MCF 10A (cell line): ENCODE measurements around the gene GSS. TPM values are rescaled to one million over a fixed set of nuclear protein-coding genes. Genes with fewer than 3 reads are reported as not detected.
"Not testable (repeated sequence)": the region's sequence is repeated elsewhere in the genome, so short reads cannot be mapped to it uniquely, and the experiment has no call there.

ENCODE experiments used
- BruUV-seq: library from RNA; stranded (reverse); fragments of 400-500 nt; replicated peaks from 2 replicates; lab custom pipeline; 2021; lab: Mats Ljungman, UMichigan
- CTCF ChIA-PET: fragments of 300-600 bp; sonication (Branson Sonifier 250); formaldehyde crosslinking; extraction: SDS; loops from one replicate; lab custom pipeline; 2021; ENCODE audit warnings: antibody characterized with exemption, inconsistent platforms; lab: Yijun Ruan, JAX
- POLR2A ChIA-PET: fragments of 300-600, 350-650 bp; sonication (Branson Sonifier 250); formaldehyde crosslinking; extraction: SDS; loops from one replicate; lab custom pipeline; 2020; ENCODE audit warnings: antibody characterized with exemption, inconsistent platforms; lab: Yijun Ruan, JAX
- DNase-seq: peaks from one replicate; pipeline ENCODE4 v3.0.0-alpha.2; 2018; ENCODE audit not compliant: unreplicated experiment
- H3K27ac Mint-ChIP-seq: one replicate; pipeline ENCODE4 v1.8.0; 2022; ENCODE audit warnings: mild to moderate bottlenecking, low read depth, mixed read lengths; ENCODE audit not compliant: unreplicated experiment
- H3K27me3 Mint-ChIP-seq: one replicate; pipeline ENCODE4 v1.8.0; 2022; ENCODE audit warnings: mixed read lengths; ENCODE audit not compliant: insufficient read depth, unreplicated experiment
- H3K36me3 Mint-ChIP-seq: one replicate; pipeline ENCODE4 v1.8.0; 2022; ENCODE audit warnings: mild to moderate bottlenecking, moderate library complexity, mixed read lengths; ENCODE audit not compliant: insufficient read depth, unreplicated experiment
- H3K4me1 Mint-ChIP-seq: one replicate; pipeline ENCODE4 v1.8.0; 2022; ENCODE audit warnings: mixed read lengths; ENCODE audit not compliant: insufficient read depth, unreplicated experiment
- H3K4me3 Mint-ChIP-seq: one replicate; pipeline ENCODE4 v1.8.0; 2022; ENCODE audit warnings: mild to moderate bottlenecking, moderate library complexity, mixed read lengths; ENCODE audit not compliant: unreplicated experiment
- H3K9me3 Mint-ChIP-seq: one replicate; pipeline ENCODE4 v1.8.0; 2022; ENCODE audit warnings: mixed read lengths; ENCODE audit not compliant: unreplicated experiment
- CTCF ChIP-seq: fragments of 200-600 bp; IDR thresholded peaks from one replicate; pipeline ENCODE4 v1.8.0; 2022; ENCODE audit warnings: antibody characterized with exemption, mild to moderate bottlenecking; ENCODE audit not compliant: unreplicated experiment
- intact Hi-C: fragments of 100-400 bp; cut with micrococcal nuclease; formaldehyde crosslinking; loops from 2 replicates; pipeline ENCODE4 v1.14.1; 2022
- total RNA-seq: library from RNA; stranded (reverse); gene quantifications from 2 replicates; pipeline ENCODE4 v1.2.3, GENCODE V29; 2022

Gene GSS
- total RNA-seq, 1 experiment from 2014 or later = 115 TPM

GRCh38 chr20:34898129-34898528, 57.5 kb downstream of the GSS start:
- H3K4me3 Mint-ChIP-seq, BruUV-seq, DNase-seq, H3K36me3 Mint-ChIP-seq, H3K27ac Mint-ChIP-seq, intact Hi-C loops, H3K27me3 Mint-ChIP-seq, H3K9me3 Mint-ChIP-seq: not testable (repeated sequence)
- ChIA-PET CTCF (interaction anchor here (0.6 to 1.6 kb wide), 2 partner anchors 14 to 18 kb away, joined by 3 read pairs; no protein-coding TSS in a partner anchor), POLR2A (interaction anchor here (1.9 kb wide), 1 partner anchor 22 kb away, joined by 7 read pairs; the partner anchor contains the start of gene ACSS2)
- H3K4me1 Mint-ChIP-seq = peaks cover 20% of the 10 kb centered on the region

GRCh38 chr20:34896086-34896621, 59.5 kb downstream of the GSS start:
- no peak for DNase-seq
- POLR2A ChIA-PET = interaction anchor here (0.5 to 2.8 kb wide), 7 partner anchors 9 to 20 kb away, joined by 3 to 13 read pairs (median 4); partner anchors contain the start of gene ACSS2
- Mint-ChIP-seq H3K27me3 (no peaks in the 10 kb centered on the region), H3K4me1 (peaks cover 34% of the 10 kb centered on the region), H3K4me3 (no peak overlapping the region), H3K36me3 (peaks cover 3% of the 10 kb centered on the region), H3K27ac (no peak overlapping the region), H3K9me3 (no peaks in the 10 kb centered on the region)
- no peak for TF ChIP-seq CTCF
- CTCF ChIA-PET = no interaction called here
- intact Hi-C loops = no loop called here
- BruUV-seq = no TSS peak

- Mint-ChIP-seq H3K4me1 (peaks cover 41% of the 10 kb centered on the region), H3K9me3 (no peaks in the 10 kb centered on the region), H3K27me3 (no peaks in the 10 kb centered on the region), H3K27ac (no peak overlapping the region), H3K4me3 (no peak overlapping the region), H3K36me3 (no peaks in the 10 kb centered on the region)
- intact Hi-C loops = no loop called here
- ChIA-PET POLR2A (interaction anchor here (0.5 to 2.8 kb wide), 7 partner anchors 9 to 60 kb away, joined by 3 to 13 read pairs (median 5); partner anchors contain the start of genes ACSS2, GSS and MYH7B), CTCF (interaction anchor here (0.5 kb wide), 1 partner anchor 23 kb away, joined by 3 read pairs; no protein-coding TSS in a partner anchor)
- no TSS peak for BruUV-seq
- no peak for TF ChIP-seq CTCF
- no peak for DNase-seq
Observed at GRCh38 chr20:34895465-34895864, 60.1 kb downstream of the GSS start.

GRCh38 chr20:34894723-34895122, 60.9 kb downstream of the GSS start:
- CTCF ChIA-PET = interaction anchor here (0.5 kb wide), 1 partner anchor 24 kb away, joined by 3 read pairs; no protein-coding TSS in a partner anchor
- peaks cover 46% of the 10 kb centered on the region for H3K4me1 Mint-ChIP-seq
- intact Hi-C loops = no loop called here
- no peak overlapping the region for H3K4me3 Mint-ChIP-seq
- POLR2A ChIA-PET = interaction anchor here (1.0 to 2.8 kb wide), 4 partner anchors 13 to 61 kb away, joined by 3 to 13 read pairs (median 8); partner anchors contain the start of genes ACSS2, GSS and MYH7B
- no peaks in the 10 kb centered on the region for H3K27me3 Mint-ChIP-seq
- H3K9me3 Mint-ChIP-seq = no peaks in the 10 kb centered on the region
- no peak for DNase-seq
- H3K27ac Mint-ChIP-seq = no peak overlapping the region
- no TSS peak for BruUV-seq
- peaks cover under 1% of the 10 kb centered on the region for H3K36me3 Mint-ChIP-seq
- no peak for TF ChIP-seq CTCF
